K562 (cell line): ENCODE data around the gene NFRKB. TPM values are rescaled to one million over a fixed set of nuclear protein-coding genes. Genes with fewer than 3 reads are reported as not detected.

Experiments
- ATAC-seq: fragments of 200-7000 bp; cut with Tn5 transposase; 3 replicates; pipeline ENCODE4 v1.9.1; 2020; ENCODE audit warnings: moderate library complexity
- BruUV-seq: library from RNA; stranded (reverse); fragments of 400-500 nt; replicated peaks from 2 replicates; lab custom pipeline; 2021; lab: Mats Ljungman, UMichigan
- CTCF ChIA-PET: fragments of 300-600 bp; formaldehyde crosslinking; extraction: SDS; loops from one replicate; lab custom pipeline; 2021; ENCODE audit warnings: low intra/inter-chr PET ratio; lab: Yijun Ruan, JAX
- POLR2A ChIA-PET: fragments of 300-600, 350-650 bp; sonication (Branson Sonifier 250); formaldehyde crosslinking; extraction: SDS; loops from one replicate; lab custom pipeline; 2021; ENCODE audit warnings: antibody characterized with exemption, inconsistent platforms; lab: Yijun Ruan, JAX
- DNase-seq, 4 experiments: peaks; one replicate each; pipeline versions ENCODE4 v3.0.0 to v3.0.0-alpha.2; 2011 to 2018; ENCODE audit warnings: low spot score in 3 of 4, mixed read lengths in 3 of 4; ENCODE audit errors: extremely low read depth in 1 of 4
- FAIRE-seq: peaks from 2 replicates; lab custom pipeline; 2011; peaks lifted over from hg19 to GRCh38; lab: Jason Lieb, UNC
- H2AFZ ChIP-seq: 2 replicates; pipeline ENCODE4 v1.6.0; 2011; ENCODE audit warnings: low read depth, low read length, control low read depth, inconsistent platforms
- H3K27ac ChIP-seq: fragments of 200-600 bp; 3 replicates; pipeline ENCODE4 v1.8.0; 2011; ENCODE audit warnings: low read depth, mild to moderate bottlenecking, control low read depth, inconsistent platforms, low read length, moderate library complexity, mixed read lengths; ENCODE audit errors: extremely low read depth
- H3K27me3 ChIP-seq, 2 experiments: fragments of 300-600 bp in 1 of 2; 2 replicates in 1 of 2; 3 replicates in 1 of 2; pipeline versions ENCODE4 v1.6.0 to v1.8.0; 2011; ENCODE audit warnings: inconsistent platforms in 2 of 2, low read length in 2 of 2, mild to moderate bottlenecking in 1 of 2, mixed read lengths in 1 of 2, moderate library complexity in 1 of 2; ENCODE audit not compliant: control insufficient read depth in 2 of 2, insufficient read depth in 2 of 2
- H3K36me3 ChIP-seq: fragments of 300-600 bp; 3 replicates; pipeline ENCODE4 v1.8.0; 2011; ENCODE audit warnings: mild to moderate bottlenecking, low read length, inconsistent platforms; ENCODE audit not compliant: control insufficient read depth, insufficient read depth
- H3K4me1 ChIP-seq, 2 experiments: fragments of 200-600 bp in 1 of 2; replicated peaks in 1 of 2; 2 replicates in 1 of 2; 3 replicates in 1 of 2; pipeline versions ENCODE4 v1.5.1 to v1.8.0; 2011; ENCODE audit warnings: inconsistent platforms in 2 of 2, low read length in 2 of 2, mild to moderate bottlenecking in 1 of 2, mixed read lengths in 1 of 2, moderate library complexity in 1 of 2; ENCODE audit not compliant: control insufficient read depth in 2 of 2, insufficient read depth in 2 of 2
- H3K4me2 ChIP-seq: 2 replicates; pipeline ENCODE4 v1.6.1; 2011; ENCODE audit warnings: low read length, control low read depth, inconsistent platforms, mixed read lengths; ENCODE audit not compliant: insufficient read depth
- H3K4me3 ChIP-seq: fragments of 200-600 bp; sonication (generic), shearing (Covaris generic); 2 replicates; pipeline ENCODE4 v1.5.1; 2016; ENCODE audit warnings: control low read depth, inconsistent platforms
- H3K79me2 ChIP-seq: fragments of 200-600 bp; 3 replicates; pipeline ENCODE4 v1.8.0; 2011; ENCODE audit warnings: low read length, inconsistent platforms; ENCODE audit not compliant: control insufficient read depth, insufficient read depth
- H3K9ac ChIP-seq, 2 experiments: 2 replicates each; pipeline versions ENCODE4 v1.6.0 to v1.6.1; 2011; ENCODE audit warnings: low read depth in 2 of 2, low read length in 2 of 2, control low read depth in 1 of 2, inconsistent platforms in 1 of 2, mild to moderate bottlenecking in 1 of 2, mixed read lengths in 1 of 2; ENCODE audit not compliant: insufficient read depth in 1 of 2
- H3K9me1 ChIP-seq: one replicate; pipeline ENCODE4 v1.6.0; 2011; ENCODE audit warnings: inconsistent platforms, mild to moderate bottlenecking, low read length, moderate library complexity; ENCODE audit not compliant: control insufficient read depth, insufficient read depth
- H3K9me3 ChIP-seq: replicated peaks from 2 replicates; pipeline ENCODE4 v1.5.1; 2011; ENCODE audit warnings: low read depth, low read length, inconsistent platforms; ENCODE audit not compliant: control insufficient read depth, insufficient read depth
- H4K20me1 ChIP-seq: replicated peaks from 2 replicates; pipeline ENCODE4 v1.6.1; 2011; ENCODE audit warnings: low read length, inconsistent platforms, mixed read lengths; ENCODE audit not compliant: control insufficient read depth, insufficient read depth
- AFF4 ChIP-seq: sonication (generic); formaldehyde crosslinking; IDR thresholded peaks from 2 replicates; pipeline ENCODE4 v1.8.0; 2023; ENCODE audit warnings: mild to moderate bottlenecking, missing genetic modification reagents
- ARID3B ChIP-seq: fragments of 250-450 bp; sonication (Bioruptor Pico); IDR thresholded peaks from 2 replicates; pipeline ENCODE4 v1.4.0; 2020; ENCODE audit warnings: borderline replicate concordance
- BACH1 ChIP-seq: fragments of 200-800 bp; sonication (Bioruptor generic); IDR thresholded peaks from 2 replicates; pipeline ENCODE4 v1.6.1; 2016; ENCODE audit warnings: missing genetic modification characterization, missing compliant biosample characterization
- CHD2 ChIP-seq: IDR thresholded peaks from 2 replicates; pipeline ENCODE4 v1.6.1; 2011; ENCODE audit warnings: low read depth, low read length
- ELF2 ChIP-seq: fragments of 250-450 bp; sonication (Bioruptor Pico); IDR thresholded peaks from 2 replicates; pipeline ENCODE4 v1.5.0; 2021; ENCODE audit warnings: mild to moderate bottlenecking
- GATAD2A ChIP-seq: fragments of 450-650 bp; IDR thresholded peaks from 2 replicates; pipeline ENCODE4 v1.6.1; 2017
- HDAC8 ChIP-seq: fragments of 450-650 bp; IDR thresholded peaks from 2 replicates; pipeline ENCODE4 v1.6.1; 2016; ENCODE audit warnings: mild to moderate bottlenecking, missing genetic modification characterization, moderate library complexity, missing compliant biosample characterization
- LCOR ChIP-seq: sonication (generic); formaldehyde crosslinking; IDR thresholded peaks from 2 replicates; pipeline ENCODE4 v1.8.0; 2022; ENCODE audit warnings: mild to moderate bottlenecking, missing genetic modification reagents
- NR2F6 ChIP-seq: fragments of 450-650 bp; formaldehyde crosslinking; IDR thresholded peaks from 2 replicates; pipeline ENCODE4 v1.4.0; 2020; ENCODE audit warnings: mild to moderate bottlenecking
- NR4A1 ChIP-seq, 2 experiments: fragments of 250-450 bp in 1 of 2; fragments of 450-650 bp in 1 of 2; sonication (Bioruptor Pico) in 1 of 2; IDR thresholded peaks; 2 replicates each; pipeline versions ENCODE4 v1.4.0 to v1.6.1; 2016 to 2020; ENCODE audit warnings: mild to moderate bottlenecking in 2 of 2, missing compliant biosample characterization in 1 of 2, missing genetic modification characterization in 1 of 2, moderate library complexity in 1 of 2
- SAFB ChIP-seq: fragments of 200-400 bp; formaldehyde crosslinking; IDR thresholded peaks from 2 replicates; pipeline ENCODE4 v1.6.1; 2017; ENCODE audit warnings: low read depth, low read length, borderline replicate concordance
- SRSF1 ChIP-seq: fragments of 200-400 bp; formaldehyde crosslinking; IDR thresholded peaks from 2 replicates; pipeline ENCODE4 v1.6.1; 2017; ENCODE audit warnings: mild to moderate bottlenecking, low read depth, low read length, moderate library complexity
- THRAP3 ChIP-seq: fragments of 450-650 bp; IDR thresholded peaks from 2 replicates; pipeline ENCODE4 v1.6.1; 2016; ENCODE audit warnings: mild to moderate bottlenecking, inconsistent platforms, borderline replicate concordance
- ZNF274 ChIP-seq: IDR thresholded peaks from 2 replicates; pipeline ENCODE4 v1.6.1; 2011; ENCODE audit warnings: low read depth, mild to moderate bottlenecking, low read length, moderate library complexity, borderline replicate concordance
- ZNF780A ChIP-seq: fragments of 250-450 bp; sonication (Bioruptor Pico); IDR thresholded peaks from 2 replicates; pipeline ENCODE4 v1.5.0; 2021; ENCODE audit warnings: mild to moderate bottlenecking
- WGBS: fragments of 100-300 bp; shearing (Covaris generic); methylation state at CpG from one replicate; pipeline ENCODE4 v1.1.6; 2016; ENCODE audit warnings: low coverage, mixed read lengths; ENCODE audit not compliant: insufficient coverage; ENCODE audit errors: missing lambda C conversion rate; 5-methylcytosine and 5-hydroxymethylcytosine counted together
- in situ Hi-C: fragments of 300-500 bp; cut with MboI; formaldehyde crosslinking; loops from 4 replicates; pipeline ENCODE4 v1.15.0; 2018; ENCODE audit warnings: inconsistent platforms, mixed read lengths
- intact Hi-C: fragments of 100-400 bp; cut with micrococcal nuclease; formaldehyde crosslinking; loops from 2 replicates; pipeline ENCODE4 v1.14.2; 2022
- polyA plus RNA-seq, 8 experiments: library from polyadenylated mRNA; depleted of rRNA in 4 of 8; stranded (reverse) in 5 of 8; unstranded in 3 of 8; fragments of >200 nt; fragmentation: Nextera tagmentation in 2 of 8; fragmentation: Illumina TruSeq in 1 of 8; extraction: Ambion mirVana in 2 of 8; extraction: Trizol in 1 of 8; gene quantifications; 2 replicates each; pipeline versions ENCODE4 v1.2.1 to v1.2.3, GENCODE V29; 2011 to 2014; ENCODE audit warnings: inconsistent platforms in 1 of 8, missing spikeins in 1 of 8
- total RNA-seq, 7 experiments: library from RNA; depleted of rRNA in 6 of 7; stranded (reverse); fragments of >200 nt in 6 of 7; fragmentation: Illumina TruSeq in 2 of 7; extraction: Trizol in 2 of 7; gene quantifications; 2 replicates each; pipeline versions ENCODE4 v1.2.1 to v1.2.3, GENCODE V29; 2011 to 2021; ENCODE audit warnings: low replicate concordance in 1 of 7

Gene NFRKB
- total and polyA plus RNA-seq, 9 of the 15 experiments (the other 6 are each of a cell fraction or from before 2014, with no cell fraction given), result 7.1 to 42.6 (median 23.9) TPM

GRCh38 chr11:129861702-129862522, 33.5 kb downstream of the NFRKB start:
- Histone ChIP-seq H2AFZ (no peak overlapping the region), H3K4me2 (no peak overlapping the region), H3K9ac (no peak overlapping the region), H4K20me1 (no peaks in the 10 kb centered on the region), H3K4me3 (no peak overlapping the region), H3K79me2 (no peaks in the 10 kb centered on the region), H3K27me3 (no peaks in the 10 kb centered on the region), H3K27ac (no peak overlapping the region)
- in situ Hi-C loops, result no loop called here
- ChIA-PET CTCF (no interaction called here), POLR2A (interaction anchor here (0.6 to 1.2 kb wide), 3 partner anchors 9 to 17 kb away, joined by 3 to 4 read pairs (median 3); no protein-coding TSS in a partner anchor)
- no peak for FAIRE-seq
- ATAC-seq, result no peak
- DNase-seq, result no peak
- TF ChIP-seq NR4A1 (CRISPR knock-in tag; IDR thresholded peaks at IDR 0.05) (no peak), NR4A1 (tag; IDR thresholded peaks at IDR 0.05) (no peak), ELF2 (no peak), ZNF274 (no peak), THRAP3 (no peak), BACH1 (tag) (no peak), ZNF780A (CRISPR knock-in tag) (no peak), SAFB (no peak), ARID3B (CRISPR knock-in tag) (no peak), SRSF1 (no peak), NR2F6 (CRISPR knock-in tag) (no peak), CHD2 (no peak), GATAD2A (no peak), AFF4 (no peak), LCOR (CRISPR knock-in tag) (no peak), HDAC8 (no peak)
- TF ChIP-seq, all 486 proteins: peak for 0
- no peaks in the 10 kb centered on the region for H3K9me1 ChIP-seq
- WGBS, result 85% methylated on average over 14 of the region's 16 CpGs
- intact Hi-C loops, result loop anchor here (10.0 kb wide), 1 partner anchor 97 kb away; no protein-coding TSS in a partner anchor
- H3K4me1 ChIP-seq, result peaks cover 4 to 9% of the 10 kb centered on the region in 2 experiments; a peak in 4 of 5 replicates
- H3K9me3 ChIP-seq, result no peaks in the 10 kb centered on the region
- peaks cover 63% of the 10 kb centered on the region for H3K36me3 ChIP-seq
- BruUV-seq, result no TSS peak
